Transverse colon (tissue), 4 donors: ENCODE data around the gene PBX1.

Experiments
- CTCF ChIP-seq, 5 experiments: fragments of 200-600 bp in 3 of 5; fragments of 450-650 bp in 2 of 5; sonication (generic) in 3 of 5; IDR thresholded peaks; 1 replicate in 2 of 5; 2 replicates in 3 of 5; pipeline ENCODE4 v1.5.1; 2016 to 2017; ENCODE audit warnings: antibody characterized with exemption in 5 of 5, inconsistent platforms in 3 of 5, mild to moderate bottlenecking in 2 of 5, moderate library complexity in 1 of 5
- EP300 ChIP-seq: sonication (generic); formaldehyde crosslinking; IDR thresholded peaks from one replicate; pipeline ENCODE4 v1.6.1; 2017; ENCODE audit warnings: antibody characterized with exemption, low read depth
- POLR2A ChIP-seq: fragments of 450-650 bp; IDR thresholded peaks from one replicate; pipeline ENCODE4 v1.6.1; 2016; ENCODE audit warnings: antibody characterized with exemption, mild to moderate bottlenecking, moderate library complexity
- POLR2AphosphoS5 ChIP-seq, 3 donors: sonication (generic); formaldehyde crosslinking; IDR thresholded peaks; one replicate each; pipeline ENCODE4 v1.6.1; 2016; ENCODE audit warnings: antibody characterized with exemption in 3 of 3

GRCh38 chr1:164779376-164779775, 220.4 kb downstream of the PBX1 start:
- TF ChIP-seq EP300 (no peak), CTCF (IDR thresholded peaks at IDR 0.05) (no peak), POLR2A (no peak), POLR2AphosphoS5 (IDR thresholded peaks at IDR 0.05) (no peak)
